CD4-positive, alpha-beta T cell treated with Interferon alpha-2 for 1 hour (primary cell): ENCODE measurements around the gene COL4A3.
"Not testable (repeated sequence)": the region's sequence is repeated elsewhere in the genome, so short reads cannot be mapped to it uniquely, and the experiment has no call there.

Experiments
- DNase-seq, 2 donors: peaks; one replicate each; pipeline ENCODE4 v3.0.0-alpha.2; 2020 to 2022

The COL4A3 gene

DNA sequence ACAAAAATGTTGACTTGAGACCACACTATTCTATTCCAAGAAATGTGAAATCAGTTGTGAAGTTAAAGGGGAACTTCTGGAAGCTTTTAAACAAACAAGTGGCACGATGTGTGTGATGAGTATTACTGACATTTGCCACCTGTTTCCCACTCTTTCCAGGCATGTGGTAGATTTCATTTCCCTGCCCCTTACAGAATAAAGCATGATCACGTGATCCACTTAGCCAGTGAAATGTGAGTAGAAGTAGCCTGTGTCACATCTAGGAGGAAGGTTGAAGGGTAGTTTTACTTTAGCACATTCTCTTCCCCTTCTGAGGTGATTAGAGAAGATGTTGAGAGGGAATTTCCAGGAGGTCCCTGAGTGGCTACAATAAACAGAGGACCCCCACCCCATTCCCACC lies 4.3 kb upstream of the COL4A3 start:
- DNase-seq = no peak

DNA sequence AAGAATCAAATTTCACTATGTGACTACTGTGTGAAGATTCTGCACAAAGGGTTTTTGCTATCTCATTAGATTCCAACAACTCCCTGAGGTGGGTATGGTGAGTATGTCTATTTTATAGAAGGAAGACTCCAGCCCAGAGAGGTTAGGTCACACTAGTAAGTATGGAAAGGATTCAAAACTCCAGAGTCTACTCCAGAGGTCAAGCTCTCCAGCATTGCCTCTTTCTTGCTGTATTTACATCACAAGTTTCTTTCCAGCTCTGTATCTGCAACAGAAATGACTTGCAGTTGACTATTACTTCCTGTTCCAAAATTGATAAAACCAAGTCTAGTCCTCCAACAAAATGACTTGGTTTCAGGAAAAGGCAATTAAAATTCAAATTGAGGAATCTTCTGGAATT lies 2.5 kb upstream of the COL4A3 start:
- no peak for DNase-seq

DNA sequence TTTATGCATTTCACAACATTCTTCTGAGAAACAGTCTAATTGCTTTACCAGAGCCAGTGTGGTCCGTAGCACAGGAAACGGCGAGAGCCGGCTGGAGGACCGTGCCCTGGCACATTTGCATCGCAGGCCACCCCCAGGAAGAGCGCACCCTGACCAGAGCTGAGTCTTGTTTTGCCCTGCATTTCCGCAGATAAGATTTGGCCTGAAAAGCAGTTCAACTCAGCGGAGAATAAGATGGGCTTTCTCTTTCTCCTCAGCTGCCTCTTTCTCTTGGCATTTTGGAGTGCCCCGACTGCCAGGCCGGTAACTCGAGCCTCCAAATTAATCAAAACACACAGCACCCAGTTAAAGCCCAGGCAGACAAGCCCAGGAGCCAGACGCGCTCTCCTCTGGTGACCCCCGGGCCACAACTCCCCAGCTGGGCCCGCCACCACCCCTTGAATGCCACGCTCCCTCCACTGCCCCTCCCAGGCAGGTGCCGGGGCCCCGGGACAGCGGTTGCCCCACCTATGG lies 883 bp upstream of the COL4A3 start:
- DNase-seq = no peak

GRCh38 chr2:227164763-227165291 lies 403 bp downstream of the COL4A3 start:
- DNase-seq = peak in 1 of 2 donors; percentile 3

- DNase-seq = not testable (repeated sequence)
Measured at GRCh38 chr2:227171779-227172178, 7.4 kb downstream of the COL4A3 start.

GRCh38 chr2:227177592-227178336 lies 13.3 kb downstream of the COL4A3 start:
- DNase-seq = no peak

GRCh38 chr2:227179988-227180685 lies 15.7 kb downstream of the COL4A3 start:
- no peak for DNase-seq

GRCh38 chr2:227180770-227181169 lies 16.3 kb downstream of the COL4A3 start:
- no peak for DNase-seq

DNA sequence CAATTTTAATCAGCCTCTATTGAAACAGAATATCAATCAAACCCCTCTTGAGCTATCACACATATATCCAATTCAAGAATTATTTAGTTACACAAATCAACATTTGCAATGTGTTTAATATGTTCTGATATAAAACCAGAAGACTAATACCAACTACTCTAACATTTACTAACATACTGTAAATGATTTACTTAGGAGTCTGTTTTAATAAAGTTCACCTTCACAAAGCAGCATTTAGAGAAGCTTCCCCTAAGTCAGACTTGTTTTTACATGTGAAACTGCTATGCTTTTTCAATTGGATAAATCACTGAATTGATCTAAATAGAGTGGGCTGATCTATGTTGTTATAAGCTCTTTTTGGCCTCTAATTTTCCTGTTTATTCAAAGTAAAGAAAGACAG lies 18.3 kb downstream of the COL4A3 start:
- DNase-seq = no peak

- no peak for DNase-seq
Measured at GRCh38 chr2:227183657-227184367, 19.4 kb downstream of the COL4A3 start.

DNA sequence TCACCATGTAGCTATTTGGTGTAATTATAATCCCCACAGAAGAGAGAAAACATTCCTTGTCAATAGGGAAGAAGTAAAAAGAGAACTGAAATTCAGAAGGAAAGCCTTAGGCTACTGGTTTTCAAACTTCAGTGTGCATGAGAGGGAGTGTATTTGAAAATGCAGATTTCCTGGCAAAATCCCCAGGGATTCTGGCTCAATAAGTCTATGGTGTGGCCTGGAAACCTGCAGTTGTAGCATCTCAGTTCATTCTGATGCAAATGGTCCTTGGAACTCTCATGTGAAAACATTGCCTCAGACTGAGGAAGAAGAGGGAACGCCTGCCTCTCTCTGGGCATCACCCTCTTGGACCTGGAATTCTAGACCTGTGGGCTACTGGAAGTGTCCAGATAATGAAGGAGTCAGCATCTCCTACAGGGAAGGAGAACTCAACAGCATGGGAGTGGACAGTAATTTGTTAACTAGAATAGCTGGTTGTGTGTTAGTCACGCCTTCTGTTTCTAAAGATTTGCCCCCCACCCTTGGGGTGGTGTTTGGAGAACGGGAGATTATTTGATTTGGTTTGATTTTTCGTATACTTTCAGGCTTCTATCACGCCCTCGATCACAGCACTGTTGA lies 21.3 kb downstream of the COL4A3 start:
- no peak for DNase-seq

GRCh38 chr2:227186751-227187150 lies 22.3 kb downstream of the COL4A3 start:
- no peak for DNase-seq

DNA sequence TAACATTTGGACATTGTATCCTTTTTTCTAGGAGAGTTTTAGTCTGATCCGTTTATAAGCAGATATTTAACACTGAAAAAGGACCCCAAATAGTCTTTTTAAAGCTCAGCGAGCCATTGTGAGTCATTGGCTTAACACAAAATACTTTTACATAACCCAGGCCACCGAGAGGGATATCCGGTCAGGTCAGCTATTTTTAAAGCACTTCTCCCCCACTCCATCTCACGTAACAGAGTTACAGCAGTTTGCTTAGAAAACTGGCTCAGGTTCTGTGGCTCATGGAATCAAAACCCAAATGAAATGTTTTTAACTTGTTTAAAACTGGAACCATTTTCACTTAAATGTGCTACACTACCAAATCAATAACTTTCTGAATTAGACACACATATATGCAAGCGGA lies 23.9 kb downstream of the COL4A3 start:
- no peak for DNase-seq

- no peak for DNase-seq
Measured at GRCh38 chr2:227191367-227191766, 26.9 kb downstream of the COL4A3 start.

- DNase-seq = no peak
Measured at GRCh38 chr2:227192491-227192890, 28.1 kb downstream of the COL4A3 start.

GRCh38 chr2:227194219-227194618 lies 29.8 kb downstream of the COL4A3 start:
- no peak for DNase-seq

DNA sequence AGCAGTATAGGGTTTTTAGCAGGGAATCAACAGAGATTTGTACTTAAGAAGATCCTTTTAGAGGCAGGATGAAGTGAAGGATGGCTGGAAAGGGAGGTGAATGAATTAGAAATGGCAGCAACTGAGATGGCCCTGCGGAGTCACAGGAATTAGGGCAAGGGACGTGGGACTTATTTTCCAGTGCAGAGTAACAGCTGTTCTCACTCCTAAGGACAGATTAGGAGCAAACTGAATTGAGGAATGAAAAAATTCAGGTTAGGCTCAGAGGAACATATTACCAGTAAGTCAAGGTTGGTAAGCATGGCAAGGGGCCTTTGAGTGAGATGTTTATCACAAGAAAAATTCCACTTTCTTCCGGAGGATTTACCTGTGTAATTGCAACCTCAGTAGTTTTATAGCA lies 34.4 kb downstream of the COL4A3 start:
- DNase-seq = no peak

- DNase-seq = no peak
Measured at GRCh38 chr2:227201771-227202170, 37.3 kb downstream of the COL4A3 start.

- DNase-seq = no peak
Measured at GRCh38 chr2:227204452-227204851, 40.0 kb downstream of the COL4A3 start.

DNA sequence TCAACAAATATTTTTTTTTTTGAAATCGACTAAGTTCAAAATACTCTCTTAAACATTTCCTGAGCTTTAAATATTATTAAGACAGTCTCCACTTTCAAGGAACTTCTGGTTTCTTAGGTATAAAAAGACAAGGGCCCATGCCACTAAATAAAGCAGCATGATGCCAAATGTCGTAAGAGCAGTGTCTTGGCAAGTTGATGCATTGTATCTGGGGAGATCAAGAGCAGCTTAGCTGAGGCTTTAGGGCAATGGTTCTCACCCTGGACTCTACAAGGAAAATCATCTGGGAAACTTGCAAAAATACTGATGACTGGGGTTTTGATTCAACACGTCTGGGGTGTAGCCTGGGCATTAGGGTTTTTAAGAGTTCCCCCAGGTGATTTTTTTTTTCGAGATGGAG lies 41.3 kb downstream of the COL4A3 start:
- DNase-seq = no peak

DNA sequence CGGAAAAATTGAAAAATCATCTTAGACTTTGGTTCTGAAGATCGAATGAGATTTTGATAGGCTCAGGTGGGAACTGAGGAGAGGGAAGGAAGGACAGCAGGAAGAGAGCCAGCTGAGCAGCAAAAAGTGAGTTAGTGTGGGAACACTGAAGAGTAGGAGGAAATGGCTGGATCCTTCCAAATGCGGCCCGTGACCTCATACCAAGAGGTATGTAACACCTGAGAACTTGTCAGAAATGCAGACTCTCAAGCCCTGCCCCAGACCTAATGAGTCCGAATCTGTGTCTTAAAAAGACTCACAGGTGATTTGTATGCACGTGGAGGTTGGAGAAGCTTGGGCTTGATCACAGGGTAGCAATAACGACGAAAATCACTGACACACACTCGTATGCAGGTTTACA lies 42.0 kb downstream of the COL4A3 start:
- no peak for DNase-seq

DNA sequence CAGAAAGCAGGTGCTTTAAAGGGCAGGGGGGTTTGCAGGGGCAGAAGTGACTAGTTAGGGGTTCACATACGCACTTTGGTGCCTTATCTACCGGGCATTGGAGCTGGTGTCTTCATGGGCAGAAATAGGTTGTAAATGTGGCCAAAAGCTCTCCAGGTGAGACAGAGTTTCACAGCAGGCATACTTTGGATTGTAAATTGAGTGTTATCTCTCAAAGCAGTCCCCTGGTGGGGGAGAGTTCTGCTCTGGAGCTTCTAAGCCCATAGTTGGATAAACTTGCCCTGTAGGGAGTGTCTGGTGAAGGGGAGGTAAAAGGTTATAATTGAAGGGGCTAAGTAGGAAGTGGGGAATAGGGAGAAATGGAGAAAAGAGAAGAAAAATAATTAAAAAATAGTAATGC lies 43.1 kb downstream of the COL4A3 start:
- DNase-seq = no peak

DNA sequence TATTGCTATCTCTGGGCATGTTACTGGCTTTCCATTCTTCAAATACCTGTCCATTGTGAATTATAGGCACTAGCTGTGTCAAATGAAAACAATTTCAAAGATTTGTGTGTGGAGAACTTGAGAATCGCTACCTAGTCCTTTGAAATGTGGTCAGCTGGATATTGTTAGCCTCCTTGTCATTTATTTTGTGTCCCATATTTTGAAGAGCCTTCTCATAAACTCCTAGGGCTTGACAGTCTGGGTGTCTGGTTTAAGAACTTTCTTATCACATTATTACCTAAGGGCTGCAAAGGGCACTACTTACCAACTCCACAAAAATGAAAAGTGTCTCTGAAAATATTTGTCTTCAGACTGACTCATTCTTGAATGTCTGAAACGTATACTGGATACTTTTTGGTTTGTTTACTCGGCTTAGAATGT lies 50.2 kb downstream of the COL4A3 start:
- no peak for DNase-seq
